Mesendoderm (in vitro differentiated cells): ENCODE results near the gene ANGPTL4.
A peak's percentile ranks its signal among the peaks of the same experiment; 100 is the strongest.

Source experiments
- DNase-seq: peaks from one replicate; pipeline ENCODE4 v3.0.0; 2013
- H2AK5ac ChIP-seq: 2 replicates; pipeline ENCODE4 v1.6.1; 2013; ENCODE audit warnings: low read length, inconsistent platforms
- H2BK120ac ChIP-seq: 2 replicates; pipeline ENCODE4 v1.6.1; 2013; ENCODE audit warnings: low read depth, mild to moderate bottlenecking, low read length, moderate library complexity, mixed read lengths
- H2BK15ac ChIP-seq: replicated peaks from 2 replicates; pipeline ENCODE4 v1.6.1; 2013; ENCODE audit warnings: low read depth, mild to moderate bottlenecking, moderate library complexity
- H2BK5ac ChIP-seq: 2 replicates; pipeline ENCODE4 v1.6.1; 2013; ENCODE audit warnings: low read length, inconsistent platforms
- H3K18ac ChIP-seq: 2 replicates; pipeline ENCODE4 v1.6.1; 2013; ENCODE audit warnings: mild to moderate bottlenecking, low read length, mixed read lengths
- H3K23ac ChIP-seq: one replicate; pipeline ENCODE4 v1.6.1; 2013; ENCODE audit warnings: low read length
- H3K27ac ChIP-seq: 2 replicates; pipeline ENCODE4 v1.5.1; 2013; ENCODE audit warnings: low read depth, mild to moderate bottlenecking, inconsistent platforms, low read length, moderate library complexity
- H3K27me3 ChIP-seq: 2 replicates; pipeline ENCODE4 v1.6.1; 2013; ENCODE audit warnings: low read length, control low read depth, mild to moderate bottlenecking, inconsistent platforms; ENCODE audit not compliant: insufficient read depth, poor library complexity
- H3K36me3 ChIP-seq: 2 replicates; pipeline ENCODE4 v1.6.1; 2013; ENCODE audit warnings: low read length, inconsistent platforms; ENCODE audit not compliant: control insufficient read depth, insufficient read depth
- H3K4ac ChIP-seq: one replicate; pipeline ENCODE4 v1.6.1; 2013; ENCODE audit warnings: low read depth, mild to moderate bottlenecking, low read length, moderate library complexity
- H3K4me1 ChIP-seq: 2 replicates; pipeline ENCODE4 v1.6.1; 2013; ENCODE audit warnings: low read depth, low read length, inconsistent platforms; ENCODE audit not compliant: control insufficient read depth
- H3K4me2 ChIP-seq: 2 replicates; pipeline ENCODE4 v1.6.1; 2013; ENCODE audit warnings: low read length
- H3K4me3 ChIP-seq: 2 replicates; pipeline ENCODE4 v1.5.1; 2013; ENCODE audit warnings: mild to moderate bottlenecking, low read length
- H3K56ac ChIP-seq: one replicate; pipeline ENCODE4 v1.6.1; 2013; ENCODE audit warnings: low read length
- H3K79me1 ChIP-seq: 2 replicates; pipeline ENCODE4 v1.6.1; 2013; ENCODE audit warnings: low read length, inconsistent platforms
- H3K79me2 ChIP-seq: 2 replicates; pipeline ENCODE4 v1.6.1; 2013; ENCODE audit warnings: mild to moderate bottlenecking, low read length; ENCODE audit not compliant: control insufficient read depth, insufficient read depth
- H3K9ac ChIP-seq: 2 replicates; pipeline ENCODE4 v1.6.1; 2013; ENCODE audit warnings: low read length, inconsistent platforms
- H4K5ac ChIP-seq: one replicate; pipeline ENCODE4 v1.6.1; 2013; ENCODE audit warnings: low read length
- H4K8ac ChIP-seq: one replicate; pipeline ENCODE4 v1.6.1; 2013; ENCODE audit warnings: low read depth, mild to moderate bottlenecking, control low read depth, low read length, moderate library complexity
- WGBS: extraction: QIAGEN DNeasy Blood & Tissue Kit; methylation state at CpG from one replicate; pipeline ENCODE4 v1.1.7; 2013; ENCODE audit warnings: low lambda C conversion rate, missing lambda C conversion rate; ENCODE audit not compliant: insufficient coverage; ENCODE audit errors: extremely low coverage; 5-methylcytosine and 5-hydroxymethylcytosine counted together

Gene ANGPTL4

DNA sequence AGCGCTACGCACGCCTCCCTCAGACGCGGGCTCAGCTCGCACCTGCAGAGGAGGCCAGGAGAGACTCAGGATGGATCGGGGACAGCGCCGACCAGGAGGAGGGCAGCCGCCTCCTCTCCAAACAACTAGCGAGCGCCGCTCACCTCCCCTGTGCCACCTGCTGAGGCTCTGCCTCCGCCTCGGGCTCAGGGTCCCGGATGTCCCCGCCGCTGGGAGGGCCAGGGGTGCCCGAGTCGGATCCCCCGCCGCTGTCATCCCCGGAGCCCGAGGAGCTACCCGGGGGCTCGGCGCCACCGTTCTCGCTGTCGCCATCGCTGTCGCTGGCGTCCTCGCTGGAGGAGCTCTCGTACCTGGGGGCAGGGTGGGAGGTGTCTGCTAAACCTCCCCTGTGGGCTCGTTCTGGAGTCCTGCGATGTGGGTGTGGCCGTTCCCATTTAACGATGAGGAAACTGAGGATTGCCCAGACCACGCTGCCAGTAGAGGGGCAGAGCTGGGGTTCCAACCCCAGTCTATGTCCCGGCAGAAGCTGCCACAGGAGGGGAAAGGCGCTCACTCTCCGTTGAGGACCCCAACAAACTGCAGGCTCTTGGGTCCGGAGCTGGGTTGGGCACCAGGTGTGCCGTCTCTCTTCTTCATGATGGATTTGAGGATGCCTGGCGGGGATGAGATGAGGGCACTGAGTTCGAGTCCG lies 30.0 kb upstream of the ANGPTL4 start:
- no peak for DNase-seq
- H3K4me3 ChIP-seq: no peak overlapping the region
- H3K4me2 ChIP-seq: peak overlapping the region; percentile 27
- no peak overlapping the region for H3K27ac ChIP-seq
- H3K4me1 ChIP-seq: no peaks in the 10 kb centered on the region
- no CpG with 5 or more reads among the region's 48 CpGs for WGBS
- H3K36me3 ChIP-seq: no peaks in the 10 kb centered on the region
- H3K27me3 ChIP-seq: peaks cover 18% of the 10 kb centered on the region
- H3K23ac ChIP-seq: peak overlapping the region; percentile 66
- H3K18ac ChIP-seq: no peak overlapping the region
- no peak overlapping the region for H3K9ac ChIP-seq
- H3K79me1 ChIP-seq: no peaks in the 10 kb centered on the region
- H4K5ac ChIP-seq: no peak overlapping the region
- no peak overlapping the region for H2BK15ac ChIP-seq
- H3K4ac ChIP-seq: no peak overlapping the region
- peak overlapping the region; percentile 7 for H3K56ac ChIP-seq
- no peak overlapping the region for H4K8ac ChIP-seq
- H3K79me2 ChIP-seq: no peaks in the 10 kb centered on the region
- H2AK5ac ChIP-seq: no peak overlapping the region
- no peak overlapping the region for H2BK120ac ChIP-seq
- H2BK5ac ChIP-seq: no peak overlapping the region

- peak; percentile 87 for DNase-seq
- Histone ChIP-seq H3K27ac (no peak overlapping the region), H3K4ac (no peak overlapping the region), H4K5ac (no peak overlapping the region), H3K27me3 (peaks cover 18% of the 10 kb centered on the region), H4K8ac (no peak overlapping the region), H3K4me1 (no peaks in the 10 kb centered on the region), H3K79me2 (no peaks in the 10 kb centered on the region), H2BK120ac (no peak overlapping the region), H2AK5ac (no peak overlapping the region), H3K36me3 (no peaks in the 10 kb centered on the region), H2BK15ac (no peak overlapping the region), H3K18ac (no peak overlapping the region), H3K4me2 (peak overlapping the region; percentile 61), H3K4me3 (no peak overlapping the region), H3K23ac (peak overlapping the region; percentile 66), H3K56ac (peak overlapping the region; percentile 74), H3K9ac (peak overlapping the region; percentile 44), H2BK5ac (no peak overlapping the region), H3K79me1 (no peaks in the 10 kb centered on the region)
- WGBS: no CpG with 5 or more reads among the region's 117 CpGs
Observed at GRCh38 chr19:8334458-8335342, 29.3 kb upstream of the ANGPTL4 start.

- no peak overlapping the region for H3K27ac ChIP-seq
- no peak for DNase-seq
- H2BK120ac ChIP-seq: no peak overlapping the region
- H3K4ac ChIP-seq: no peak overlapping the region
- H3K4me1 ChIP-seq: no peaks in the 10 kb centered on the region
- H2BK15ac ChIP-seq: no peak overlapping the region
- H4K8ac ChIP-seq: no peak overlapping the region
- H3K79me1 ChIP-seq: no peaks in the 10 kb centered on the region
- H3K18ac ChIP-seq: peak overlapping the region; percentile 9
- no peak overlapping the region for H4K5ac ChIP-seq
- peak overlapping the region; percentile 74 for H3K56ac ChIP-seq
- no peak overlapping the region for H2AK5ac ChIP-seq
- WGBS: no CpG with 5 or more reads among the region's 79 CpGs
- peaks cover 18% of the 10 kb centered on the region for H3K27me3 ChIP-seq
- H3K9ac ChIP-seq: peak overlapping the region; percentile 44
- H3K36me3 ChIP-seq: no peaks in the 10 kb centered on the region
- no peak overlapping the region for H3K23ac ChIP-seq
- no peak overlapping the region for H2BK5ac ChIP-seq
- no peak overlapping the region for H3K4me3 ChIP-seq
- H3K4me2 ChIP-seq: peak overlapping the region; percentile 61
- no peaks in the 10 kb centered on the region for H3K79me2 ChIP-seq
Observed at GRCh38 chr19:8335343-8336071, 28.4 kb upstream of the ANGPTL4 start.

DNA sequence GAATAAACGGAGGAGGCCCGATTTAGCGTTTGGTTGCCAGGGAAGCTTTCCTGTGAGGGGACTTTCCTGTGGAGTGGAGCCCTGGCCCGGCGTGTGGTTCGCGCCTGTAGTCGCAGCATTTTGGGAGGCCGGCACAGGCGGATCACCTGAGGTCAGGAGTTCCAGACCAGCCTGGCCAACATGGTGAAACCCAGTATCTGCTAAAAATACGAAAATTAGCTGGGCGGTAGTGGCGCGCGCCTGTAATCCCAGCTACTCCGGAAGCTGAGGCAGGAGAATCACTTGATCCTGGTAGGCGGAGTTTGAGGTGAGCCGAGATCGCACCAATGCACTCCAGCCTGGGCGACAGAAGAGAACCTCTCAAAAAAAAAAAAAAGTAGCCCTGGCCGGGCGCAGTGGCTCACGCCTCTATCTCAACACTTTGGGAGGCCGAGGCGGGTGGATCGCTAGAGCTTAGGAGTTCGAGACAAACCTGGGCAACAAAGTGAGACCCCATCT lies 27.8 kb upstream of the ANGPTL4 start:
- Histone ChIP-seq H4K5ac (no peak overlapping the region), H3K36me3 (no peaks in the 10 kb centered on the region), H3K4ac (no peak overlapping the region), H3K27me3 (peaks cover 18% of the 10 kb centered on the region), H2BK15ac (no peak overlapping the region), H3K79me1 (no peaks in the 10 kb centered on the region), H3K4me2 (no peak overlapping the region), H3K4me3 (no peak overlapping the region), H3K18ac (no peak overlapping the region), H3K4me1 (no peaks in the 10 kb centered on the region), H2BK5ac (no peak overlapping the region), H4K8ac (no peak overlapping the region), H3K23ac (no peak overlapping the region), H3K27ac (no peak overlapping the region), H2AK5ac (no peak overlapping the region), H3K79me2 (no peaks in the 10 kb centered on the region), H2BK120ac (no peak overlapping the region), H3K56ac (no peak overlapping the region), H3K9ac (no peak overlapping the region)
- DNase-seq: no peak
- no CpG with 5 or more reads among the region's 27 CpGs for WGBS

GRCh38 chr19:8336660-8337059 lies 27.3 kb upstream of the ANGPTL4 start:
- Histone ChIP-seq H3K23ac (no peak overlapping the region), H3K4me1 (no peaks in the 10 kb centered on the region), H2BK5ac (no peak overlapping the region), H3K79me2 (no peaks in the 10 kb centered on the region), H3K56ac (no peak overlapping the region), H2BK15ac (no peak overlapping the region), H3K4ac (no peak overlapping the region), H2AK5ac (no peak overlapping the region), H2BK120ac (no peak overlapping the region), H3K18ac (no peak overlapping the region), H3K27me3 (peaks cover 18% of the 10 kb centered on the region), H4K5ac (no peak overlapping the region), H3K4me3 (no peak overlapping the region), H3K79me1 (no peaks in the 10 kb centered on the region), H3K36me3 (no peaks in the 10 kb centered on the region), H3K9ac (no peak overlapping the region), H3K4me2 (no peak overlapping the region), H3K27ac (no peak overlapping the region), H4K8ac (no peak overlapping the region)
- WGBS: no CpG with 5 or more reads among the region's 8 CpGs
- DNase-seq: no peak
